ENCODE data around the gene ADGRG2.
"Not testable (repeated sequence)": the region's sequence is repeated elsewhere in the genome, so short reads cannot be mapped to it uniquely, and the experiment has no call there.

The ADGRG2 gene

GRCh38 chrX:18997916-18998315, 124.4 kb downstream of the ADGRG2 start:
- DNase-seq (ENCODE audit: low spot score): no peak

GRCh38 chrX:18996536-18996935, 125.7 kb downstream of the ADGRG2 start:
- DNase-seq (ENCODE audit: low spot score): no peak

GRCh38 chrX:18995221-18995620, 127.0 kb downstream of the ADGRG2 start:
- no peak for DNase-seq (ENCODE audit: low spot score)

GRCh38 chrX:18994713-18995112, 127.6 kb downstream of the ADGRG2 start:
- DNase-seq (ENCODE audit: low spot score): no peak

GRCh38 chrX:18992829-18993228, 129.4 kb downstream of the ADGRG2 start:
- no peak for DNase-seq (ENCODE audit: low spot score)

- DNase-seq (ENCODE audit: low spot score): no peak
Observed at GRCh38 chrX:18985186-18985435, 137.2 kb downstream of the ADGRG2 start.

GRCh38 chrX:18984381-18985185, 137.7 kb downstream of the ADGRG2 start:
- DNase-seq (ENCODE audit: low spot score): peak; percentile 86

- peak; percentile 79 for DNase-seq (ENCODE audit: low spot score)
Observed at GRCh38 chrX:18983666-18984380, 138.4 kb downstream of the ADGRG2 start, which contains the start of gene PHKA2. Gene PHKA2, minus strand, starts transcription at chrX:18984114. Its CDS starts 182 bp downstream, at chrX:18983932.

GRCh38 chrX:18981124-18981807, 141.0 kb downstream of the ADGRG2 start:
- no peak for DNase-seq (ENCODE audit: low spot score)

GRCh38 chrX:18980262-18980661, 142.0 kb downstream of the ADGRG2 start:
- DNase-seq (ENCODE audit: low spot score): not testable (repeated sequence)

GRCh38 chrX:18974993-18975392, 147.3 kb downstream of the ADGRG2 start:
- DNase-seq (ENCODE audit: low spot score): no peak

GRCh38 chrX:18973527-18974192, 148.6 kb downstream of the ADGRG2 start:
- no peak for DNase-seq (ENCODE audit: low spot score)

- DNase-seq (ENCODE audit: low spot score): no peak
Observed at GRCh38 chrX:18971506-18971905, 150.8 kb downstream of the ADGRG2 start.

GRCh38 chrX:18970465-18970864, 151.8 kb downstream of the ADGRG2 start:
- DNase-seq (ENCODE audit: low spot score): no peak

GRCh38 chrX:18966624-18967023, 155.6 kb downstream of the ADGRG2 start:
- no peak for DNase-seq (ENCODE audit: low spot score)

GRCh38 chrX:18964901-18965300, 157.4 kb downstream of the ADGRG2 start:
- DNase-seq (ENCODE audit: low spot score): no peak

- no peak for DNase-seq (ENCODE audit: low spot score)
Observed at GRCh38 chrX:18964026-18964425, 158.2 kb downstream of the ADGRG2 start.

- DNase-seq (ENCODE audit: low spot score): no peak
Observed at GRCh38 chrX:18962329-18962728, 159.9 kb downstream of the ADGRG2 start.

- DNase-seq (ENCODE audit: low spot score): no peak
Observed at GRCh38 chrX:18961686-18962085, 160.6 kb downstream of the ADGRG2 start.

- no peak for DNase-seq (ENCODE audit: low spot score)
Observed at GRCh38 chrX:18956303-18957032, 165.8 kb downstream of the ADGRG2 start.

GRCh38 chrX:18955676-18956075, 166.6 kb downstream of the ADGRG2 start:
- no peak for DNase-seq (ENCODE audit: low spot score)

GRCh38 chrX:18951032-18951431, 171.2 kb downstream of the ADGRG2 start:
- no peak for DNase-seq (ENCODE audit: low spot score)

Measured in left forelimb (tissue), 1 donor.